Measurements from ENCODE around the gene ZBTB7C.

- TF ChIP-seq EZH2 (IDR thresholded peaks at IDR 0.05; ENCODE audit: borderline replicate concordance, low read depth, low read length, poor library complexity, severe bottlenecking), result no peak
- TF ChIP-seq, protein P1, sequence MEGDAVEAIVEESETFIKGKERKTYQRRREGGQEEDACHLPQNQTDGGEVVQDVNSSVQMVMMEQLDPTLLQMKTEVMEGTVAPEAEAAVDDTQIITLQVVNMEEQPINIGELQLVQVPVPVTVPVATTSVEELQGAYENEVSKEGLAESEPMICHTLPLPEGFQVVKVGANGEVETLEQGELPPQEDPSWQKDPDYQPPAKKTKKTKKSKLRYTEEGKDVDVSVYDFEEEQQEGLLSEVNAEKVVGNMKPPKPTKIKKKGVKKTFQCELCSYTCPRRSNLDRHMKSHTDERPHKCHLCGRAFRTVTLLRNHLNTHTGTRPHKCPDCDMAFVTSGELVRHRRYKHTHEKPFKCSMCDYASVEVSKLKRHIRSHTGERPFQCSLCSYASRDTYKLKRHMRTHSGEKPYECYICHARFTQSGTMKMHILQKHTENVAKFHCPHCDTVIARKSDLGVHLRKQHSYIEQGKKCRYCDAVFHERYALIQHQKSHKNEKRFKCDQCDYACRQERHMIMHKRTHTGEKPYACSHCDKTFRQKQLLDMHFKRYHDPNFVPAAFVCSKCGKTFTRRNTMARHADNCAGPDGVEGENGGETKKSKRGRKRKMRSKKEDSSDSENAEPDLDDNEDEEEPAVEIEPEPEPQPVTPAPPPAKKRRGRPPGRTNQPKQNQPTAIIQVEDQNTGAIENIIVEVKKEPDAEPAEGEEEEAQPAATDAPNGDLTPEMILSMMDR (conservative IDR thresholded peaks at IDR 0.05; ENCODE audit: low read depth, low read length), result no peak
These were observed 227.9 kb downstream of the ZBTB7C start for GRCh38 chr18:48181087-48181823.
